Measurements from ENCODE around the gene MYRF.

DNA sequence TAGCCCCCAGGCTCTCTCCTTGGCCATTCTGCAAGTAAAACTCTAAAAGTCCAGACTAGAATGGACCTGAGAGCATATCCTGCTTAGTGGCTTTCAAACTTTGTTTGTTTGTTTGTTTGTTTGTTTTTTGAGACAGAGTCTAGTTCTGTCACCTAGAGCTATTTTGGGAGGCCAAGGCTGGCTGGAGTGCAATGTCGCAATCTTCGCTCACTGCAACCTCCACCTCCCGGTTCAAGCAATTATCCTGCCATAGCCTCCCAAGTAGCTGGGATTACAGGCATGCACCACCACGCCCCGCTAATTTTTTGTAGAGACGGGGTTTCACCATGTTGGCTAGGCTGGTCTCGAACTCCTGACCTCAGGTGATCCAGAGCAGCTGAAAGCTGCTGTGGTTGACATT lies 43.3 kb upstream of the MYRF start:
- TF ChIP-seq, protein P1, sequence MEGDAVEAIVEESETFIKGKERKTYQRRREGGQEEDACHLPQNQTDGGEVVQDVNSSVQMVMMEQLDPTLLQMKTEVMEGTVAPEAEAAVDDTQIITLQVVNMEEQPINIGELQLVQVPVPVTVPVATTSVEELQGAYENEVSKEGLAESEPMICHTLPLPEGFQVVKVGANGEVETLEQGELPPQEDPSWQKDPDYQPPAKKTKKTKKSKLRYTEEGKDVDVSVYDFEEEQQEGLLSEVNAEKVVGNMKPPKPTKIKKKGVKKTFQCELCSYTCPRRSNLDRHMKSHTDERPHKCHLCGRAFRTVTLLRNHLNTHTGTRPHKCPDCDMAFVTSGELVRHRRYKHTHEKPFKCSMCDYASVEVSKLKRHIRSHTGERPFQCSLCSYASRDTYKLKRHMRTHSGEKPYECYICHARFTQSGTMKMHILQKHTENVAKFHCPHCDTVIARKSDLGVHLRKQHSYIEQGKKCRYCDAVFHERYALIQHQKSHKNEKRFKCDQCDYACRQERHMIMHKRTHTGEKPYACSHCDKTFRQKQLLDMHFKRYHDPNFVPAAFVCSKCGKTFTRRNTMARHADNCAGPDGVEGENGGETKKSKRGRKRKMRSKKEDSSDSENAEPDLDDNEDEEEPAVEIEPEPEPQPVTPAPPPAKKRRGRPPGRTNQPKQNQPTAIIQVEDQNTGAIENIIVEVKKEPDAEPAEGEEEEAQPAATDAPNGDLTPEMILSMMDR (IDR thresholded peaks at IDR 0.05; ENCODE audit: borderline replicate concordance, extremely low read depth, low read length, poor library complexity, severe bottlenecking), result no peak
- TF ChIP-seq EZH2 (IDR thresholded peaks at IDR 0.05; ENCODE audit: borderline replicate concordance, low read depth, low read length, severe bottlenecking), result no peak

All from DND-41 (cell line).